ENCODE results near the gene TMC7.

DNA sequence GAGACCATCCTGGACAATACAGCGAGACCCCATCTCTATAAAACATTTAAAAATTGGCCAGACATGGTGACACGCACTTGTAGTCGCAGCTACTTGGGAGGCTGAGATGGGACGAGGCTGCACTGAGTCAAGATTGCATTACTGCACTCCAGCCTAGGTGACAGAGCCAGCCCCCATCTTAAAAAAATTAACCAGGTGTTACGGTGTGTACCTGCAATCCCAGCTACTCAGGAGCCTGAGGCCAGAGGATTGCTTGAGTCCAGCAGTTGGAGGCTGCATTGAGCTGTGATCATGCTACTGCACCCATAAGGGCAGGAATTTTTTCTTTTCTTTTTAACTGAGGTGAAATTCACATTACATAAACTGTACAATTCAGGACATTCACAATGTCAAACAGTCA is 16.9 kb upstream of the TMC7 start:
- no peak for TF ChIP-seq CTCF (conservative IDR thresholded peaks at IDR 0.05)
- no peak for TF ChIP-seq ZFX (IDR thresholded peaks at IDR 0.05)
